22Rv1 (cell line): Measurements from ENCODE around the gene MAGEA8.
"Not testable (repeated sequence)": the region's sequence is repeated elsewhere in the genome, so short reads cannot be mapped to it uniquely, and the experiment has no call there.

Source experiments
- ZFX ChIP-seq: fragments of 450-650 bp; IDR thresholded peaks from 2 replicates; pipeline ENCODE4 v1.6.1; 2017; ENCODE audit warnings: antibody characterized with exemption, borderline replicate concordance
- TF ChIP-seq, protein P1 (sequence below): fragments of 450-650 bp; IDR thresholded peaks from 2 replicates; pipeline ENCODE4 v1.5.1; 2017; ENCODE audit warnings: mild to moderate bottlenecking

DNA sequence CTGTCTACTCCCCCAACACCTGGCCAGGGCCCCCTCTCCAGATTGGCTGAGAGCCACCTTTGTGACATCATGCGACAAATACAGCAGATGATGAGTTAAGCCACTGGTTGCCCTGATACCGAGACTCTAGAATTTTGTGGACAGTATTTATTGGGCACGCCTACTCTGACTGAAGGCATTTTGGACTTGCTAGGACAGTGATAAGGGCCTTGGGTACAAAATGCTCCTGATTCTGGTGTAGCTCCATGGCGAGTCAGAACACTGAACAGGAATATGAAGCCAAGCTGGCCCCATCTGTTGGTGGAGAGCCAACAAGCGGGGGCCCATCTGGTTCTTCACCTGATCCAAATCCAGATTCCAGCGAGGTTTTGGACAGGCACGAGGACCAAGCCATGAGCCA, 48.4 kb downstream of the MAGEA8 start, which contains the start of gene HSFX4:
- TF ChIP-seq, protein P1, sequence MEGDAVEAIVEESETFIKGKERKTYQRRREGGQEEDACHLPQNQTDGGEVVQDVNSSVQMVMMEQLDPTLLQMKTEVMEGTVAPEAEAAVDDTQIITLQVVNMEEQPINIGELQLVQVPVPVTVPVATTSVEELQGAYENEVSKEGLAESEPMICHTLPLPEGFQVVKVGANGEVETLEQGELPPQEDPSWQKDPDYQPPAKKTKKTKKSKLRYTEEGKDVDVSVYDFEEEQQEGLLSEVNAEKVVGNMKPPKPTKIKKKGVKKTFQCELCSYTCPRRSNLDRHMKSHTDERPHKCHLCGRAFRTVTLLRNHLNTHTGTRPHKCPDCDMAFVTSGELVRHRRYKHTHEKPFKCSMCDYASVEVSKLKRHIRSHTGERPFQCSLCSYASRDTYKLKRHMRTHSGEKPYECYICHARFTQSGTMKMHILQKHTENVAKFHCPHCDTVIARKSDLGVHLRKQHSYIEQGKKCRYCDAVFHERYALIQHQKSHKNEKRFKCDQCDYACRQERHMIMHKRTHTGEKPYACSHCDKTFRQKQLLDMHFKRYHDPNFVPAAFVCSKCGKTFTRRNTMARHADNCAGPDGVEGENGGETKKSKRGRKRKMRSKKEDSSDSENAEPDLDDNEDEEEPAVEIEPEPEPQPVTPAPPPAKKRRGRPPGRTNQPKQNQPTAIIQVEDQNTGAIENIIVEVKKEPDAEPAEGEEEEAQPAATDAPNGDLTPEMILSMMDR, result not testable (repeated sequence)
- TF ChIP-seq ZFX, result not testable (repeated sequence)
